NCI-H2196 (cell line): ENCODE results near the gene SLIRP.
"Not testable (repeated sequence)": the region's sequence is repeated elsewhere in the genome, so short reads cannot be mapped to it uniquely, and the experiment has no call there.

ENCODE experiments used
- DNase-seq: peaks from one replicate; lab custom pipeline; 2025; ENCODE audit not compliant: unreplicated experiment; lab: John Stamatoyannopoulos, UW

SLIRP gene

DNA sequence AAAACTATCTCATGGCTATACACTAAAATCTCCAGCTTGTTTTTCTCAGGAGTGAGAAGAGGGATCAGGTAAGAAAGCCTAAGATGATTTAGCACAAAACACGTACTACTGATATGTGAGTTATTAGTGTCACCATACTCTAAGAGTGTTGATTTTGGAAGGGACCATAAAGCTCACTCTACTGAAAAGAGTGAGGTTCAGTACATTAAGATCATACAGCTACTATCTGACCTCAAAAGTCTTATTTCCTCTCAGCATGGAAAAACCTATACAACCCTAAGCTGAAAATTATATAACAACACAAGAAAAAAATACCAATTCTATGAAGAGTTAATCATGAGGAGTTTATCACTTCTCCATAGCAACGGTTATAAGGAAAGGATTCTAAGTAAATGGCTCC is 33.5 kb downstream of the SLIRP start:
- no peak for DNase-seq

DNA sequence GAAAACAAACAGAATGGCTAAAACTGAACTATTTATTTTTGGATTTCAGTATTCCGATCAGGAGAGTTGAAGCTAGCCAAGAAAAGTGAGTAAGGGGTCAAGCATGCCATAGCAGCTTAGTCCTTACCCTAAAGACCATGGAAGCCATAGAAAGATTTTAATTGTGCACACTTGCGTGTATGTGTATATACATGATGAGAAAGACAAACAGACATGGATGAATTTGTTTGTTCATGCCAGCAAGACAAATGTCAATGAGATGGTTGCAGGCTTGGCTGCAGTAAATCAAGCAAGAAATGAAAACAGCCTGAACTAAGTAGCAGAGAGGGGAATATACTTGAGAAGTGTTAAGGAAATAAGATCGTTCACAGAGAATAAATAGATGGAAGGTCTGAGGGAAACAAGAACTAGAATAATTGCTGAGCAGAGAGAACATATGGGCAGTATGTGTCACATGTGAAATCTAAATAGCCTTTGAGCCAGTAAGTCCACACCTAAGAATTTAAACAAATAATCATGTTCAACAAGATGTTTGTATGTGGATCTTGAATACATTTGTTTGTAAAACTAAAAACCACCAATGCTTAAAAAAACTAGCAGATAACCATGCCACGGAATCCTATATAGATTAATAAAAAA is 38.3 kb downstream of the SLIRP start:
- DNase-seq: no peak

DNA sequence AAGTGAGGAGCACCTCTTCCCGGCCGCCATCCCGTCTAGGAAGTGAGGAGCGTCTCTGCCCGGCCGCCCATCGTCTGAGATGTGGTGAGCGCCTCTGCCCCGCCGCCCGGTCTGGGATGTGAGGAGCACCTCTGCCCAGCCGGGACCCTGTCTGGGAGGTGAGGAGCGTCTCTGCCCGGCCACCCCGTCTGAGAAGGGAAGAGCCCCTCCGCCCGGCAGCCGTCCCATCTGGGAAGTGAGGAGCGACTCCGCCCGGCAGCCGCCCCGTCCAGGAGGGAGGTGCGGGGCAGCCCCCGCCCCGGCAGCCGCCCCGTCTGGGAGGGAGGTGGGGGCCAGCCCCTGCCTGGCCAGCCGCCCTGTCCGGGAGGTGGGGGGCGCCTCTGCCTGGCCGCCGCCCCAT is 39.5 kb downstream of the SLIRP start:
- not testable (repeated sequence) for DNase-seq

DNA sequence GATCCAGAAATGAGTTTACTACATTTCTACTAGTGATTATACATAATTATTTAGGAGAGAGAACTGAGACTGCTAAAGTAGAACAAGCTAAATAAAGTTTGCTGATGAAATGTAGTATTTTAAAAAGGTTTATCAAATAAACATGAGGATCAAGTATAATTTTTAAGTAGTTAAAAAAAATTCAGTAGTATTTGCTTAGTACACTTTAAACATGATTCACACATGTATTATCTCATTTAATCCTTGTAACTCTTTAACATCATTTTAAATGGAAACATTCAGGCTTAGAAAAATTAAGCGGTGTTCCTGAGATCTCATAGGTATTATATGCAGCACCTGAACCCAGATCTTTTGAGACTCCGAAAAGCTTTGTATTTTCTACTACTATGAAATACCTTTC is 44.4 kb downstream of the SLIRP start:
- DNase-seq: no peak

DNA sequence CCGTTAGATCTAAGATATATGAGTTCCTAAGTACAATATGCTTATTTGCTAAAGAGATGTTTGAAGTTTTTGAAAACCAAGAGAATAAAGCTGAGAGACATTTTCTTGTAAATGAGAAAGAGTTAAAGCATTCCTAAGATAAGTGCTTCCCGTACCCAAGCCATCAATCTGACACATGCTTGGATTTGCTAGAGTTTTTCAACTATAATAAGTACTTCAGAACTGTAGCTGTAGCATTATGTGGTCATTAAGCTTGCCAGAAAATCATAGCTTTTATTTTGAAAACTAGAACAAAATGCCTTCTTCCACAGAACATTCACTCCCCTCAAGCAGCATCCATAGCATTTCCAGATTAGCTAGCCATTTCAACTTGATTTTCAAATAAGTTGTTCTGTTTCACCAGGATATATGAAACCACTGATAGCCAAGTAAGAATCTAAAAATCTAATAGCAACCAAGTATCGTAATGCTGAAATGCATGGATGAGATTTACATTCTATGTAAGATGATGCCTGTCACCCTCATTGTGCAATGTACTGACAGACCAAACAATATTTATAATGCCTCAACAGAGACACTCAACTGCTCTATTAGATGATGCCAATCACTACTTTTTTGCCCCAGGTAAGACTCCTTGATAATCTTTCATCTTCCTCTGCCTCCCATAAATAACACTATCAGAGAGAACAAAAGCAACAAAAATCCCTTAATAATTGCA is 45.1 kb downstream of the SLIRP start:
- DNase-seq: no peak

DNA sequence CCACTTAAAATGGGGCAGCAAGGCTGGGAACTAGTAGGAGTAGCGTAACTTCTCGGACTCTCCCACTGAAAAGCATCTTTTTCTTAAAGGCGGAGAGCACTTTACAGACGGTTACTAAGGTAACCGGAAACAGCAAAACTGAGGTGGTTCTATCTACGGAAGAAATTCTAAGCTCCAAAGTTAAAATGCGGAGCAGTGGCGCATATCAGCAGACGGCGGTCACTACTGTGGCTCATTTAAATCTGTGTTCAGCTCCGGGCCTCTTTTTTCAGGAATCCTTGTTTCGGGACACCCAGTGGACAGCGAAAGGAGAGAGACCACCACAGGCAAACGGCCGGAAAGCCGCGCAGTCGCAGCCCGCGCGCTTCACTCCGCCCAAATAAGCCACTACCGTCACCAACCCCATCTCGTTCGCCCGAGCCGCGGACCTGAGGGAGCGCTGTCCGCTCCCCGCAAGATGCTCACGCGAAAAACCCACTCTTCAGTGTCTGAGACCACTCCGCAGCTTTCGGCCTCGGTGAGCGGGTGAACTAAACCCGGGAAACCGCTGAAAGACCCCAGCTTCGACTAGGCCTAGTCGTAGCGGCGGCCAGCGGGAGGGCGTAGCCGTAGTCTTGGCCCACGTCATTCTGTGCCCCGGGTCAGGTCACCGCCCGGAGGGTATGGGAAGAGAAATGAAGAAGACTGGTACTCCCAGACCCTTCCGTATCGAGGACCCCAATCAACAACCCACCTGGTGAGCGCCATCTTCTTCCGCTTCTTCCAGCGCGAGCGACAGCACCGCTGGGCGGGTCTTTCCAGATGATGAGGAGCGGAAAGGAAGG is 52.7 kb downstream of the SLIRP start, which contains the start of gene SNW1:
TSS of gene SNW1 (minus strand) at position 776 of the 824 bp plus-strand sequence. CDS start at position 747, 29 bp downstream.
- DNase-seq: peak; percentile 96

DNA sequence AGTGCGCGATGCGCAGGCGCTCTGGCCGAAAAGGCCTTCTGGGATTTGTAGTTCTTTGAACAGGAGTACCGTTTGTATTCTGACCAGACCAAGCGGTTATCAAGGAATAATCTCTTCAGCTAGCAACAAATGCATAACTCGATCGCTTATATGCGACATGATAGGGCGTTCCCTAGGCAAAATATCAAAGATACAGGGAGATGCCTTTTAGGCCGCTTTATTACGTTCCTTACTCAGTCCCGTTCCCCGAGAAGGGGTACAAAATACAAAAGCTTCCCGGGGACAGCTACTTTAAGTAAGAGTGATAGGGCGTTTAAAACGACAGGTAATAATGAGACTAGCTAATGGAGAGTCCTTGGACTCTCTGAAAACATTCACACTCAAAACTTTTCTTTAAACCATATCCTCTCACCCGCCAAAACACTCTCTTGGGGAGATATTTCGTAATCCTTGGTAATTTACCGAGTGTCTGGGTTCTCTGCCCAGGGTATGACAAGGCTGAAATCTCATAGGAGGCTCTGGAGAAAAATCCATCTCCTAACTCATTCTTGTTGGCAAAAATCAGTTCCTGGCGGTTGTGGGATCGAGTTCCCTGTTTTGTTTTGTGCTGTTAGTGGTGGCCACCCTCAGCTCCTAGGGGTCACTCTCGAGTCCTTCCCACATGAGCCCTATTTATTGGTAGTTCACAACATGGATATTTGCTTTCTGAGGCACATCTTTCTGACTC is 53.5 kb downstream of the SLIRP start:
- no peak for DNase-seq

DNA sequence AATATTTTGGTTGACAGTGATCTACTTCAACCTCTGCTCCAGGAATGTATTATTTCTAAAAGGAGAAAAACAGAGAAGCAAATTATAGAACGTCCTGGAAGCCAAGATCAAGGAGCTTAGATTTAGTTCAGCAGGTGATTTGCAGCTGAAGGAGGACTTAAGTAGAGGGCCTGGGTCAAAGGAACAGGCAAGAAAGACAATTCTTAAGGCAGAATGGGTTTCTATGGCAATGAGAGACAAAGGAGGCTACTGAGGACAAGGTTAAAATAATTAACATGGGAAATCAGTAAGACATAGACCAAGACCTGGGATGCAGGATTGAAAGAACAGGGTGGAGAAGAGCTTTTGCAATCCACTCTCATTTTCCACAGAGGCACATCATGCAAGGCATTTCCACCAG is 55.4 kb downstream of the SLIRP start:
- DNase-seq: no peak

DNA sequence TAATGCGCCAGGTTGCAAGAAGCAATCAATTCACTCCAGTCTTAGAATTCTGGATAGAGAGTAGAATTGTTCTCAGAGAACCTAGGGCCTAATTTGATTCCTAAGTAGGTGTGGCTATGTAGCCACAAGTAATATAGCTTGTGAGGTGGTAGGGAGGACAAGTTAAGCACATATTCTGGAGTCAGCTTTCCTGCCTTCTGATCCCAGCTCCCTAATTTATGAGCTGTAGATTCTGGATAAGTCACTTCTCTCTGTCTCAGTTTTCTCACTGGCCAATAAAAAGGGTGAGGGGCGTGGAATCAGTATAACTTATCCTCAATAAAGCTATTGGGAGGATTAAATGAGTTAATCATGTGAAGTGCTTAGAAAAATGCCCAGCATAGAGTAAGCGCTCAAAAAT is 56.1 kb downstream of the SLIRP start:
- DNase-seq: no peak
